Heart right ventricle (tissue), 16 donors: ENCODE measurements around the gene FANCC. TPM values are rescaled to one million over a fixed set of nuclear protein-coding genes. Genes with fewer than 3 reads are reported as not detected.

Experiments used
- ATAC-seq, 8 donors: fragments of 200-7000 bp; cut with Tn5 transposase; one replicate each; pipeline ENCODE4 v1.9.1; 2020; ENCODE audit warnings: mild to moderate bottlenecking in 8 of 8, moderate library complexity in 8 of 8, moderate number of reproducible peaks in 1 of 8
- DNase-seq, 2 donors: peaks; one replicate each; pipeline ENCODE4 v3.0.0-alpha.2; 2020
- H3K27ac ChIP-seq, 10 donors: fragments of 200-600 bp; sonication (generic) in 2 of 10; one replicate each; pipeline versions ENCODE4 v1.5.0 to v1.8.0; 2020 to 2022; ENCODE audit warnings: mild to moderate bottlenecking in 3 of 10
- H3K27me3 ChIP-seq, 7 donors: fragments of 200-600 bp; one replicate each; pipeline ENCODE4 v1.8.0; 2021 to 2022; ENCODE audit warnings: mild to moderate bottlenecking in 2 of 7
- H3K36me3 ChIP-seq, 9 donors: fragments of 200-600 bp; sonication (generic) in 1 of 9; one replicate each; pipeline versions ENCODE4 v1.5.0 to v1.8.0; 2020 to 2022; ENCODE audit warnings: mild to moderate bottlenecking in 2 of 9
- H3K4me1 ChIP-seq, 9 donors: fragments of 200-600 bp; sonication (generic) in 1 of 9; one replicate each; pipeline versions ENCODE4 v1.5.0 to v1.8.0; 2020 to 2022; ENCODE audit warnings: mild to moderate bottlenecking in 4 of 9
- H3K4me3 ChIP-seq, 10 donors: fragments of 200-600 bp; sonication (generic) in 2 of 10; one replicate each; pipeline versions ENCODE4 v1.5.0 to v1.8.0; 2020 to 2022; ENCODE audit warnings: mild to moderate bottlenecking in 7 of 10, moderate library complexity in 2 of 10
- H3K9me3 ChIP-seq, 11 donors: fragments of 200-600 bp in 10 of 11; sonication (generic) in 2 of 11; one replicate each; pipeline versions ENCODE4 v1.5.0 to v1.8.0; 2013 to 2022; ENCODE audit warnings: mild to moderate bottlenecking in 2 of 11, control low read depth in 1 of 11, moderate library complexity in 1 of 11
- WGBS, 2 donors: extraction: QIAGEN DNeasy Blood & Tissue Kit; methylation state at CpG; one replicate each; pipeline ENCODE4 v1.1.7; 2013; ENCODE audit warnings: inconsistent platforms in 1 of 2; 5-methylcytosine and 5-hydroxymethylcytosine counted together
- intact Hi-C, 10 donors: fragments of 100-400 bp; cut with DNase I; formaldehyde crosslinking; loops; one replicate each; pipeline versions ENCODE4 v1.11.1 to v1.14.2; 2022
- polyA plus RNA-seq, 2 donors: library from polyadenylated mRNA; stranded (reverse); fragments of 200-250 nt; gene quantifications; one replicate each; pipeline ENCODE4 v1.2.3, GENCODE V29; 2013
- total RNA-seq, 10 donors: library from RNA; stranded (reverse); fragmentation: NEBNext Ultra II Directional in 3 of 10; extraction: Animal tissue kit (Norgen Biotek cat#: 25700) in 3 of 10; gene quantifications; one replicate each; pipeline versions ENCODE4 v1.2.1 to v1.2.4, GENCODE V29; 2021 to 2023
- TF ChIP-seq, protein P1 (sequence below), 9 donors: fragments of 200-600 bp; sonication (generic) in 2 of 9; IDR thresholded peaks; one replicate each; pipeline versions ENCODE4 v1.5.0 to v1.8.0; 2021 to 2022; ENCODE audit warnings: antibody characterized with exemption in 9 of 9, mild to moderate bottlenecking in 5 of 9, moderate library complexity in 1 of 9
- donor health status: Arrhythmogenic right ventricular cardiomyopathy.
- donor health status: ischemic (EF 13 %, LVEDD 7.1; RV severe dilation, severe dysfunction).
- donor health status: healthy with polysubstance abuse.
- donor health status: DM: no; HTN: yes; CAD: no.
- donor health status: DM: no; HTN: no; CAD: no.
- donor health status: ischemic (EF 25% LVEDD 6.9; RV normal size, moderate dysfunction).
- donor health status: ischemic (EF 25% LVEDD 5.7; RV mildly dilated, moderate dysfunction).
- donor health status: healthy.
- donor health status: DM: yes; HTN: yes; CAD: no.
- donor health status: Ischemic cardiomyopathy.
- donor health status: ischemic (EF 35%, LVEDD 5.7; RV mildly dilated, moderate dysfunction).
- donor health status: nonischemic (EF 11% LVEDD 7.7; RV severe dilation, severe dysfunction).
- donor health status: DM: yes; HTN: yes; CAD: no.
- donor health status: PGD.
- donor health status: ischemic (EF 29% LVEDD 5.4; RV normal size, mild dysfunction).
- donor health status: nonischemic (EF 23%, LVEDD 6.1; RV moderate dilation, normal function).

Gene FANCC
- total and polyA plus RNA-seq, 12 donors = 2.9 to 6.8 (median 4.3) TPM

DNA sequence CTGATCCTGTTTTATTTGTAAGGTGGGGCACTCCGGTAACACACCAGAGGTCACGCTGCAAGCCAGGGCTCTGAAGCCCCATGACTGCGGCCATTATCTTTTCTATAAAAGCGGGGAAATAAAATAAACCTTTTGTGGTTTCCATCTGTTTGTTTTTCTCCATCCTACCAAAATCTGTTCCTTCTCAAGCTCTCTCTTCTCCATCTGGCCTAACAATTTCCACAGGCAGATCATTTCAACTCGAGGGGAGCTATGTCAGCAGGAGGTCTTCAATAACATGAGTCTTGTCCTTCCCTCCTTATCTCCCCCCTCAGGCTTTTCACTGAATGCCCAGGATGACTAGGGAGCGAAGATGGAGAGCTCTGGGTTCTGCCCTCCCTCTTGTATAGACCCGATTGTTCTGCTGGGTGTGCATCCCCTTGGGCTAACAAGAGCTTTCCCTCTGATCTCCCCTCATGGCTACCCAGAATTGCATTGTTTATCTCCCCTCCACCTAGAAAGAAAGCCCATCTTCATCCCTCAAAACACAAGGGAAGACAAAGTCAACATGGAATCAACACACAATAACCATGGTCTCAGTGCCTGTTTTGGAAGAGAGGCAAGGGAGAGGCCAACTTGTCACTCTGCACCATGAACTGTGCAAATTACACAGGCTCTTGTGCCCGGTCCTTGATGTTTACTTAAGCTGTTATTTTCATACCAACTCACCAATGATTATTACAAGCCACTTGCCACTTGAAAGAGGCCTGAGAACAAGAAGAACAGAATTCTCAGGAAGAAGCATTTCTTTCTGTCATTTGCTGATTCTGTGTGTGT lies 187.8 kb downstream of the FANCC start:
- no peak overlapping the region for H3K27ac ChIP-seq
- no peak overlapping the region for H3K4me3 ChIP-seq
- TF ChIP-seq, protein P1, sequence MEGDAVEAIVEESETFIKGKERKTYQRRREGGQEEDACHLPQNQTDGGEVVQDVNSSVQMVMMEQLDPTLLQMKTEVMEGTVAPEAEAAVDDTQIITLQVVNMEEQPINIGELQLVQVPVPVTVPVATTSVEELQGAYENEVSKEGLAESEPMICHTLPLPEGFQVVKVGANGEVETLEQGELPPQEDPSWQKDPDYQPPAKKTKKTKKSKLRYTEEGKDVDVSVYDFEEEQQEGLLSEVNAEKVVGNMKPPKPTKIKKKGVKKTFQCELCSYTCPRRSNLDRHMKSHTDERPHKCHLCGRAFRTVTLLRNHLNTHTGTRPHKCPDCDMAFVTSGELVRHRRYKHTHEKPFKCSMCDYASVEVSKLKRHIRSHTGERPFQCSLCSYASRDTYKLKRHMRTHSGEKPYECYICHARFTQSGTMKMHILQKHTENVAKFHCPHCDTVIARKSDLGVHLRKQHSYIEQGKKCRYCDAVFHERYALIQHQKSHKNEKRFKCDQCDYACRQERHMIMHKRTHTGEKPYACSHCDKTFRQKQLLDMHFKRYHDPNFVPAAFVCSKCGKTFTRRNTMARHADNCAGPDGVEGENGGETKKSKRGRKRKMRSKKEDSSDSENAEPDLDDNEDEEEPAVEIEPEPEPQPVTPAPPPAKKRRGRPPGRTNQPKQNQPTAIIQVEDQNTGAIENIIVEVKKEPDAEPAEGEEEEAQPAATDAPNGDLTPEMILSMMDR (IDR thresholded peaks at IDR 0.05) = no peak
- ATAC-seq (no peak), DNase-seq (no peak)
- no peaks in the 10 kb centered on the region for H3K27me3 ChIP-seq
- WGBS, 2 donors = 94% methylated on average over 8 of the region's 8 CpGs
- intact Hi-C loops = loop anchor here in 7 of 10 donors (2.0 to 10.0 kb wide), 6 partner anchors 345 to 462 kb away; no protein-coding TSS in a partner anchor
- peaks cover 0 to 11% (median 6%) of the 10 kb centered on the region in 9 donors for H3K4me1 ChIP-seq
- no peaks in the 10 kb centered on the region for H3K9me3 ChIP-seq
- peaks cover 0 to 9% (median 0%) of the 10 kb centered on the region in 9 donors for H3K36me3 ChIP-seq

GRCh38 chr9:95128177-95128524 lies 189.4 kb downstream of the FANCC start:
- H3K27ac ChIP-seq = no peak overlapping the region
- TF ChIP-seq, protein P1 (IDR thresholded peaks at IDR 0.05) = no peak
- 86 to 89% methylated on average over 4 of the region's 4 CpGs for WGBS, 2 donors
- no peaks in the 10 kb centered on the region for H3K9me3 ChIP-seq
- intact Hi-C loops = loop anchor here in 7 of 10 donors (2.0 to 10.0 kb wide), 4 partner anchors 343 to 447 kb away; no protein-coding TSS in a partner anchor
- H3K27me3 ChIP-seq = no peaks in the 10 kb centered on the region
- no peak for DNase-seq
- H3K4me1 ChIP-seq = peaks cover 0 to 11% (median 6%) of the 10 kb centered on the region in 9 donors
- ATAC-seq = no peak
- H3K4me3 ChIP-seq = no peak overlapping the region
- H3K36me3 ChIP-seq = no peaks in the 10 kb centered on the region

- intact Hi-C loops = loop anchor here (1.0 to 10.0 kb wide), 7 partner anchors 343 to 447 kb away; no protein-coding TSS in a partner anchor
- 15 to 18% methylated on average over 35 of the region's 35 CpGs for WGBS, 2 donors
- Histone ChIP-seq H3K36me3 (no peaks in the 10 kb centered on the region), H3K9me3 (no peaks in the 10 kb centered on the region), H3K27me3 (no peaks in the 10 kb centered on the region), H3K4me1 (peaks cover 0 to 11% (median 6%) of the 10 kb centered on the region in 9 donors), H3K27ac (peak overlapping the region in 1 of 10 donors; percentile 36), H3K4me3 (peak overlapping the region in 9 of 10 donors; percentile 21 to 53 (median 43))
- ATAC-seq (peak; percentile 83 to 94 (median 90)), DNase-seq (peak; percentile 86 to 87)
- TF ChIP-seq, protein P1 (IDR thresholded peaks at IDR 0.05) = peak; percentile 92 to 100 (median 98)
Observed at GRCh38 chr9:95127249-95128176, 190.0 kb downstream of the FANCC start.

GRCh38 chr9:95126739-95127138 lies 190.8 kb downstream of the FANCC start:
- TF ChIP-seq, protein P1 (IDR thresholded peaks at IDR 0.05) = no peak
- Histone ChIP-seq H3K4me3 (peak overlapping the region in 1 of 10 donors; percentile 50), H3K9me3 (no peaks in the 10 kb centered on the region), H3K36me3 (no peaks in the 10 kb centered on the region), H3K27me3 (no peaks in the 10 kb centered on the region), H3K4me1 (peaks cover 0 to 11% (median 6%) of the 10 kb centered on the region in 9 donors), H3K27ac (no peak overlapping the region)
- ATAC-seq = no peak
- intact Hi-C loops = loop anchor here in 9 of 10 donors (1.0 to 10.0 kb wide), 7 partner anchors 342 to 446 kb away; no protein-coding TSS in a partner anchor
- 86 to 89% methylated on average over 9 of the region's 9 CpGs for WGBS, 2 donors
- DNase-seq = no peak
